Omental fat pad (tissue), 4 donors: ENCODE data around the gene ADAM12. TPM values are rescaled to one million over a fixed set of nuclear protein-coding genes. Genes with fewer than 3 reads are reported as not detected.
A peak's percentile ranks its signal among the peaks of the same experiment; 100 is the strongest.
"Not testable (repeated sequence)": the region's sequence is repeated elsewhere in the genome, so short reads cannot be mapped to it uniquely, and the experiment has no call there.

Experiments
- ATAC-seq: fragments of 150-250 bp; one replicate; pipeline ENCODE4 v1.9.1; 2016; ENCODE audit warnings: mild to moderate bottlenecking, moderate library complexity; ENCODE audit not compliant: low FRiP score
- DNase-seq: peaks from one replicate; pipeline ENCODE4 v3.0.0-alpha.2; 2019; ENCODE audit warnings: low spot score
- total RNA-seq, 4 donors: library from RNA; depleted of rRNA; stranded (reverse); fragments of >200 nt; gene quantifications; one replicate each; pipeline ENCODE4 v1.1.0, GENCODE V29; 2016
- TF ChIP-seq, protein P1 (sequence below), 3 donors: fragments of 450-650 bp; IDR thresholded peaks; one replicate each; pipeline ENCODE4 v1.5.1; 2016 to 2017; ENCODE audit warnings: antibody characterized with exemption in 3 of 3, mild to moderate bottlenecking in 3 of 3, moderate library complexity in 2 of 3

ADAM12 gene
- total RNA-seq, 4 donors from 2014 or later, result 4.9 to 24.4 (median 10.9) TPM

DNA sequence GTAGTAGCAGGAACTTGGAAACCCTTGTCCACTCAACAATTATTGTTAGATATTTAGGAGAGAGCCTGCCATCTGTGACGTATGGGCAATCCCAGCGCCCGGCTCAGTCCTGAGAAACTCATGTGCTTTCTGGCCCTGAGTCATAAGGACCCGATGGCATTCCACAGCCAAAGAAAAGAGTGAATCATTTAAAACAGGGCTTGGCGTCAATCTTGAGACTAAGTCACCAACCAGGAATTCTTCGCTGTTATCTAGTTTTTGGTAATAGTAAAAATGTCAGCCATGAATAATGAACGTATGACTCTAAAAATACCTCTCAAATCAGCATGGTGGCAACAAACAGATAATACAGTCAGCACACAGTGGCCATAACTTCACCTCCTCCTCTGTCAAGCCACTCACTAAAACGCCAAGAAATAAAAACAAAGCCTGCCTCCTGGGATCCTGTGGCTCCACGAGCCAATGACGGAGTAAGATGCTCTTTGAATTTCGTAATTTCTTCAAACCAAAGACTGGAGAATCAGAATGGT, 140.8 kb downstream of the ADAM12 start:
- ATAC-seq, result peak; percentile 66
- TF ChIP-seq, protein P1, sequence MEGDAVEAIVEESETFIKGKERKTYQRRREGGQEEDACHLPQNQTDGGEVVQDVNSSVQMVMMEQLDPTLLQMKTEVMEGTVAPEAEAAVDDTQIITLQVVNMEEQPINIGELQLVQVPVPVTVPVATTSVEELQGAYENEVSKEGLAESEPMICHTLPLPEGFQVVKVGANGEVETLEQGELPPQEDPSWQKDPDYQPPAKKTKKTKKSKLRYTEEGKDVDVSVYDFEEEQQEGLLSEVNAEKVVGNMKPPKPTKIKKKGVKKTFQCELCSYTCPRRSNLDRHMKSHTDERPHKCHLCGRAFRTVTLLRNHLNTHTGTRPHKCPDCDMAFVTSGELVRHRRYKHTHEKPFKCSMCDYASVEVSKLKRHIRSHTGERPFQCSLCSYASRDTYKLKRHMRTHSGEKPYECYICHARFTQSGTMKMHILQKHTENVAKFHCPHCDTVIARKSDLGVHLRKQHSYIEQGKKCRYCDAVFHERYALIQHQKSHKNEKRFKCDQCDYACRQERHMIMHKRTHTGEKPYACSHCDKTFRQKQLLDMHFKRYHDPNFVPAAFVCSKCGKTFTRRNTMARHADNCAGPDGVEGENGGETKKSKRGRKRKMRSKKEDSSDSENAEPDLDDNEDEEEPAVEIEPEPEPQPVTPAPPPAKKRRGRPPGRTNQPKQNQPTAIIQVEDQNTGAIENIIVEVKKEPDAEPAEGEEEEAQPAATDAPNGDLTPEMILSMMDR (IDR thresholded peaks at IDR 0.05), result no peak
- DNase-seq, result no peak

DNA sequence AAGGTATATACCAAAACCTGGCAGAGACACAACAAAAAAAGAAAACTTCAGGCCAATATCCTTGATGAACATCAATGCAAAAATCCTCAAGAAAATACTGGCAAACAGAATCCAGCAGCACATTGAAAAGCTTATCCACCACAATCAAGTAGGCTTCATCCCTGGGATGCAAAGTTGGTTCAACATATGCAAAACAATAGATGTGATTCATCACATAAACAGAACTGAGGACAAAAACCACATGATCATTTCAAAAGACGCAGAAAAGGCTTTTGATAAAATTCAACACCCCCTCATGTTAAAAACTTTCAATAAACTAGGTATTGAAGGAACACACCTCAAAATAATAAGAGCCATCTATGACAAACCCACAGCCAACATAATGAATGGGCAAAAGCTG, 141.9 kb downstream of the ADAM12 start:
- not testable (repeated sequence) for ATAC-seq, DNase-seq

DNA sequence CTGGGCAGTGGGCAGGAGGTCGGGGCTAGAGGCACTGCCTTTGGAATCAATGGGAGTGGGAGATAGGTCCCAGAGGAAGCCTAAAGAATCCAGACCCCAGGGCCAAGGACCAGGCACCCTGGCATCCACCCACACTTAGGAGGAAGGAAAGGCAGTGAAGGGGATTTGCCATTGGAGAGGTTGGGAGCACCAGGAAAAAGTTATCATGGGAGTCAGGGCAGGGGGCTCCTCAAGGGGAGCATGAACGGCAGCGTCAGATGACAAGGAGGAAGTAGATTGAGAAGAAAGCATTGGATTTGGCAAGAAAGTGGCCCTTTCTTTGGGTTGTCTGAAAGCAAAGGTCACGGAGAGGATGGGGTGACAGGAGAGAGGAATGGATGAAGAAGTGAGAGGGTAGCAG, 142.8 kb downstream of the ADAM12 start:
- TF ChIP-seq, protein P1 (IDR thresholded peaks at IDR 0.05), result no peak
- DNase-seq (no peak), ATAC-seq (no peak)

DNA sequence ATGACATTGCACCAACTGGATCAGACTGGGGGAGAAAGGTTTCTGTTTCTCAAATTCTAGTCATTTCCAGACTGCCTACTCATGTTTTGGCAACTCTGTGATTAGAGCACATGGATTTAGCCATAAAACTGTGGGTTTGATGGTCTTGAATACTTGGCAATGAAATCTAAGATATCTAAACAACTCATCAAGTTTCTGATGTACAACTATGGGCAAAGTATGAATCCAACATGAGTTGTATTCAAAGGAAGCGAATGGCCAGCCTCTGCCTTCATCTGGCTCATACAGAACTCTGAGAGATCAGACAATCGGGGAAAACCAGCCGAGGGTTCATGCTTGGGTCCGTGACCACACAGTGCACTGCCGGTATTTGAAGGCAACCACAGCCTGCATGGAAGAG, 144.3 kb downstream of the ADAM12 start:
- DNase-seq (no peak), ATAC-seq (no peak)
- TF ChIP-seq, protein P1 (IDR thresholded peaks at IDR 0.05), result no peak

DNA sequence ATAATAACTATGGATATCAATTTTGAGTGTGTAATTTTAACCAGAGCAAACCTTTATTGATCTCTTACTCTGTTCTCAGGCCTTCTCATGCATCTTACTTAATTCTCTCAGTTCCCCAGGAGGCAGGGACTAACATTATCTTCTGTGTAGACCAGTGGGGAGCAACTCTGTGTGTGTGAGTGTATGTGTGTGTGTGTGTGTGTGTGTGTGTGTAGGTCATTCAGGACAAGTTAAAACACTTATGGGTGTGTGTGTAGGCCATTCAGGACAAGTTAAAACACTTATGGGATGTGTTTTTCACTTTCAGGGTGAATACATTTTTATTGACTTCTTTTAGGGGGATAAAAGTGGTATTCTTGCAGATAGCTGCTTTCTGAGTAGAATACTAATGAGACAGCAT, 145.0 kb downstream of the ADAM12 start:
- no peak for DNase-seq
- TF ChIP-seq, protein P1 (IDR thresholded peaks at IDR 0.05), result no peak
- ATAC-seq, result no peak

DNA sequence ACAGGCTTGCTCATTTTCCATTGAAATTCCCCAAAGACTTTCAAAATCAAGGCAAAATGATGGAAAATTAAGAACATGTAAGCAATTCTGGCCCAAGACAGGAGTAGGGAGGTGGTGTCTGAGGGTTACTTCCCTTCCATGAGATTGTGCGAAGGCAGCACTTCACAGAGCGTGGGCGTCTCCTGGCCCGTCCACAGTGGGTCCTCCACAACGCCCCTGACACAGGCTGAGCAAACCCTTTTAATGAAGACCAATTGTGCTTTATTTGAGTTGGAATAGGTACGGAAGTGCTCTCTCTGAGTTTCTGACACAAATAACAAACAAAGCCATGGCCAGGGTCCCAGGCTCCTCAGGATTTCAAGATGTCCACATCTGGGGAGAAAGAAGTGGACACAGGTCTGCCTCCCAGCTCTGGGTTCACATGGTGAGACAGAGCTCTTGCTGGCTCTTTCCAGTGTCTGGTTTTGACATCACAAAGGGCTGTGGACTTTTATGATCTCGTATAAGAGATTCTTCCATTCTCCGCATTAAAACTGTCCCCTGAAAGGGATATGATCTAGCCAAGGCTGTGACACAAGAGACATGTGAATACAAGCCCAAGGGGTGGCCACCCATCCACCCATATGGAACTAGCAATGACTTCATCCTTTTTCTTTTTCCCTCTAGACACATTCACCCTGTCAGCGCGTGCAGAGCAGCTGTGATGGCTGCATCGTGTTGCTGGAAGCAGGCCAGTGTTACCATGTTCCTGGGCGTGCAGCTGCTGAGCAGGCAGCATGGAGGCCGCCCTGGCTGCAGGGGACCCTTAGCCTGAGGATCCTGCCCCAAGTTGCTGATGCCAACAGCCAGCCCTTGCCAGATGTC, 145.6 kb downstream of the ADAM12 start:
- TF ChIP-seq, protein P1 (IDR thresholded peaks at IDR 0.05), result no peak
- DNase-seq (no peak), ATAC-seq (no peak)

DNA sequence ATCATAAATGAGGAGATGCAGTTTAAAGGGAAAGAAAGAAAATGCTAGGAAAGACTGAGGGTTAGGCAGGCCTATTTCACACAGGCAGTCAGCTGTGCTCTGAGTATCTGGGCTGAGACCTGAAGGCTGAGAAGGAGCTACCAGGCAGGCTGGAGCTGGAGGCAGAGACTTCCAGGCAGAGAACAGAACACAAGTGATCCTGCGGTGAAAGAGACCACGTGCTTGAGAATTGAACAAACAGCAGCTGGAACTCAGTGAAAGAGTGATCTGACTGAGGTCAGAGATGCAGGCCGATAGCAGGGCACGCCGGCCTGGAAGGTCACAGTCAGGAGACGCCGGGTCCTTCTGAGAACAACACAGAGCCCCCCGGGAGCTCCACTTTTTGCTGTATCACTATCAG, 147.8 kb downstream of the ADAM12 start:
- ATAC-seq, result no peak
- TF ChIP-seq, protein P1 (IDR thresholded peaks at IDR 0.05), result no peak
- DNase-seq, result no peak
